ENCODE measurements around the gene DMD. TPM values are rescaled to one million over a fixed set of nuclear protein-coding genes. Genes with fewer than 3 reads are reported as not detected.

The DMD gene
- total RNA-seq, 1 experiment from 2014 or later = 2.2 TPM

GRCh38 chrX:31224381-31225012 lies 1986.9 kb downstream of the DMD start:
- Histone ChIP-seq H3K36me3 (ENCODE audit: control insufficient read depth, insufficient read depth, low read length) (no peaks in the 10 kb centered on the region), H3K27ac (ENCODE audit: low read length) (no peak overlapping the region), H3K4me1 (ENCODE audit: control insufficient read depth, insufficient read depth, low read length) (no peaks in the 10 kb centered on the region), H3K9me3 (ENCODE audit: control insufficient read depth, insufficient read depth, low read depth, low read length) (no peaks in the 10 kb centered on the region), H3K27me3 (ENCODE audit: control insufficient read depth, insufficient read depth, low read length) (no peaks in the 10 kb centered on the region), H3K4me3 (ENCODE audit: low read depth in 2 of 2, low read length in 2 of 2) (no peak overlapping the region)
- CTCF ChIA-PET = no interaction called here
- intact Hi-C loops (cut with micrococcal nuclease; ENCODE audit: unreplicated experiment) = no loop called here
- in situ Hi-C loops (cut with HindIII; ENCODE audit: low pct_unique_long_range_greater_than_20kb, low sequenced_read_pairs) = no loop called here
- no TSS peak for BruUV-seq (replicated peaks)
- no peak for TF ChIP-seq REST (IDR thresholded peaks at IDR 0.05; ENCODE audit: insufficient read depth in 1 of 2, low read depth in 2 of 2, low read length in 1 of 2)
- TF ChIP-seq SIN3A (IDR thresholded peaks at IDR 0.05; ENCODE audit: borderline replicate concordance, insufficient read depth, low read depth, low read length) = no peak
- POLR2A ChIA-PET = no interaction called here
- ATAC-seq = no peak
- no peak for DNase-seq (ENCODE audit: low read depth, low spot score)

- intact Hi-C loops (cut with micrococcal nuclease; ENCODE audit: unreplicated experiment) (no loop called here), in situ Hi-C loops (cut with HindIII; ENCODE audit: low pct_unique_long_range_greater_than_20kb, low sequenced_read_pairs) (no loop called here)
- no peaks in the 10 kb centered on the region for H3K4me1 ChIP-seq (ENCODE audit: control insufficient read depth, insufficient read depth, low read length)
- H3K27ac ChIP-seq (ENCODE audit: low read length) = no peak overlapping the region
- H3K36me3 ChIP-seq (ENCODE audit: control insufficient read depth, insufficient read depth, low read length) = no peaks in the 10 kb centered on the region
- CTCF ChIA-PET = no interaction called here
- H3K27me3 ChIP-seq (ENCODE audit: control insufficient read depth, insufficient read depth, low read length) = no peaks in the 10 kb centered on the region
- H3K9me3 ChIP-seq (ENCODE audit: control insufficient read depth, insufficient read depth, low read depth, low read length) = no peaks in the 10 kb centered on the region
- no peak for DNase-seq (ENCODE audit: low read depth, low spot score)
- no TSS peak for BruUV-seq (replicated peaks)
- TF ChIP-seq REST (IDR thresholded peaks at IDR 0.05; ENCODE audit: insufficient read depth in 1 of 2, low read depth in 2 of 2, low read length in 1 of 2) (no peak), CTCF (IDR thresholded peaks at IDR 0.05) (no peak), TCF7L2 (IDR thresholded peaks at IDR 0.05; ENCODE audit: low read depth, low read length) (no peak), POLR2AphosphoS5 (IDR thresholded peaks at IDR 0.05; ENCODE audit: low read depth, low read length) (no peak), SIN3A (IDR thresholded peaks at IDR 0.05; ENCODE audit: borderline replicate concordance, insufficient read depth, low read depth, low read length) (no peak)
- POLR2A ChIA-PET = no interaction called here
- no peak overlapping the region for H3K4me3 ChIP-seq (ENCODE audit: low read depth in 2 of 2, low read length in 2 of 2)
- ATAC-seq = no peak
Measured at GRCh38 chrX:31223817-31224216, 1987.5 kb downstream of the DMD start.

Measured in Panc1 (cell line).